AG20443 (cell line): Measurements from ENCODE around the gene CIAO3.
A peak's percentile ranks its signal among the peaks of the same experiment; 100 is the strongest.

ENCODE experiments used
- DNase-seq: peaks from one replicate; pipeline ENCODE4 v3.0.0; 2012; ENCODE audit warnings: low spot score, mixed read lengths

Gene CIAO3

DNA sequence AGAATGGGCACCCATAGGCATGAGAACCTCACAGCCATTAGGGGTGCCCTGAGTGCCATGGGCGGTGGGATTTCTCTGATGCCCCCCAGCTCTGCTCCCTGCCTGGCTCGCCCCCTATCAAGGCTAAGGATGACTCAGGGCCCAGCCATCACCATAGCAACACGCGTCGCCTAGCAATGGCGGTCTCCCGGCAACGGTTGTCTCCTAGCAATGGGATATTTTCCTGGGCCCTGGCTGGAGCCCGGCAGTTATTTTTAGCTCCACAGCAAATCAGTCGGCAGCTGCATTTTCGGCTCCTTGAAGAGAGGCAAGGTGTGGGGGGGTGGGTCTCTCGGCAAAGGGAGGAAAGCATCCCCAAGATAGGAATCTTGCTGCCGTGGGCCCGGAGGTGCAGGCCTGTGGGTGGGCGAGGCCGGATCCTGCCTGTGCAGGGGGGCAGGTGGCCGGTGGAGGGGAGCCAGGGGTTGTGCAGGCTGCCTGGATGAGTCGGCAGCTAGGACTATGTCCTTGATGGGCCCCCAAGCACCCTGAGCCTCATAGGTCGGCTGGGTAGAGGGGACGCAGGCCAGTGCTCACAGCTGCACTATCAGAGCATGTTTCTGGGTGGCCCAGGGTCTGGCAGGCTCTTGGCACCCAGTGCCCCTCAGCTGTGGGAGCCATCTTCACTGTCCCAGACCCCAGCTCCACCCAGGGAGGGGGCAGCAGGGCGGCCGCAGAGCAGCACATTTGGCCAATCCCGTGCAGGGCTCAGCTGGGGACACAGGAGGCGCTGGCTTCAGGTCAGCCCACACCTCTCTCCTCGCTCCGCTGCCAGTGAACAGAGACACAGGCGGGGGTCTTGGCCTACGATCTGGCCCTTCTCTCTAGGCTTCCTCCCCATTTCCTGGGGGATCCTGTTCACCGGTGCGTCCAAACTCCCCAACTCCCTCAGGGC lies 31.0 kb downstream of the CIAO3 start:
- peak; percentile 85 for DNase-seq

DNA sequence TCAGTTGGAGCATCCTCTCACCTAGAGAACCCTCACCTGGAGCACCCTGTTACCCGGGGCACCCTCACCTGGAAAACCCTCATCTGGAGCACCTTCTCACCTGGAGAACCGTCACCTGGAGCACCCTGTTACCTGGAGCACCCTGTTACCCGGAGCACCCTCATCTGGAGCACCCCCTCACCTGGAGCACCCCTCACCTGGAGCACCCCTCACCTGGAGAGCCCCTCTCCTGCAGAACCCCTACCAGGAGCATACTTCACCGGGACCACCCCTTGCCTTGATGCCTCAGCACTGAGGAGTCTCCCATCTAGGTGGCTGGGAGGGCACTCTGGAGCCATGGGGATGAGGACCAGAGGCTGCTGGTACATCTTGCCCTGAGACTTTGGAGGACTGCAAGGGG lies 31.8 kb downstream of the CIAO3 start:
- DNase-seq, result no peak

DNA sequence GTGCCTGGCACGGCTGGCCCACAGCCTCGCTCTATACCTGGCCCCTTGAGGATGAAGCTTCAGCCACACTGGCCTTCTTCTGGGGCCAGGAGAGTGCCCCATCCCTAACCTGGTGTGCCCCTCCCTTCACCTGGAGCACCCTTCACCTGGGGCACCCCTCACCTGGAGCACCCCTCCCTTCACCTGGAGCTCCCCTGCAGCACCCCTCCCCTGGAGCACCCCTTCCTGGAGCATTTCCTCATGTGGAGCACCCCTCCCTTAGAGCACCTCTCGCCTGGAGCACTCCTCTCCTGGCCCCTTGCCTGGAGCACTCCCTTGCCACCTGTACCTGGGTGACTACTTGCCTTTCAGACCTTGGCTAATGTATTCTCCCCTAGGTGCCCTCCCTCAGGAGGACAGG lies 32.8 kb downstream of the CIAO3 start:
- DNase-seq, result no peak

DNA sequence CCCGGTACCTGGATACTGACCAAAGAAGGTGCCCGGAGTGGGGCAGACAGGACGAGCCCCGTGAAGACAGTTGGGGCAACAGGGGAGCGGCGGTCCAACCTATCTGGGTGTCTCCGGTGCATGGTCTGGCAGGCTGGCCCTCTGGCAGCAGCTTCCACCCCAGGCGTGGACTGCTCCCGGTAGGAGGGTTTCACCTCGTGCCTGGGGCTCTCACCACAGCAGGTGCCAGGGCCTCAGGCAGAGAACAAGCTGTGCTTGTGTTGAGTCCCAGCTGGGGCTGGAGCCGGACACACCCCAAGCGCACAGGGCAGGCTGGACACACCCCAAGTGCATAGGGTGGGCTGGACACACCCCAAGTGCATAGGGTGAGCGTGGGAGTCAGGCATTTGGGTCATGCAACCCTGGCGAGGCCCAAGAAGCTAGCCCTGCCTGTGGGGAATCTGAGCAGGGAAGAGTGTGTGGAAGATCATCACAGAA lies 33.7 kb downstream of the CIAO3 start:
- DNase-seq, result no peak

DNA sequence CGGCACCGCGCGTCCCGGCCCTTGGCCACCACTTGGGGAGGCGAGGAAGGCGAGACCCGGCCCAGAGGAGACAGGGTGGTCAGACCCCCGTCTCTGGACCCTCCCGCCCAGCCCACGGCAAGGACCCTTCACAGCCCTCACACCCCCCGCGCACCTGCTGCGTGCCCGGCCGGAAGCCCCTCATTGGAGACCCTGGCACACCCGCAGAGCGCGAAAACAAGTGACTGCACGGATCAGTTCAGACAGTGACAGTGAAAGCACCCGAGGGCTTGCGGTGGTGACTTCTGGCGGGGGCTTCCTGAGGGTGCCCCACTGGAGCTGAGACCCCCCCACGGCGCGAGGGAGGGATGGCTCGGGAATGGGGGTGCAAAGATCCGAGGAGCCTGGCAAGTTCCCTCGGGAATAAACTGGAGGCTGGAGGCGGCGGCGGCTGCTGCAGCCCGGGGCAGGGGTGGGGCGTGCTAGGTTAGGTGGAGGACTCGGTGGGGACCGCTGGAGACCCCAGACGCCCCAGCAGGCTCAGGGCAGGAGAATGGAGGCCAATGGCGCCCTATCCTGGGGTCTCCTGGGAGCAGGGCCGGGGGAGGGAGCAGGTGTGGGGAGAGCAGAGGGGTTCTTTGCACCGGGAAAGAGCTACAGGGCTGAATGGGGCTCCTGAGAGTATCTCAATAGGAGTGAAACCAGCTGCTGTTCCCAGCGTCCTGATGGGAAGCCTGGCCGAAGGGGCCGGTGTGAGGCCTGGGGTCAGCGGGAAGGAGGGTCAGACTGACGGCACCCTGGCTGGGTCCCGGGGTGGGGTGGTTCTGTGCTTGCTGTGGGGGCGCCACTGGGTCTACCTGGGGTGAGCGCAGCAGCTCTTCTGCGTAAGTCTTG lies 34.4 kb downstream of the CIAO3 start:
- no peak for DNase-seq

DNA sequence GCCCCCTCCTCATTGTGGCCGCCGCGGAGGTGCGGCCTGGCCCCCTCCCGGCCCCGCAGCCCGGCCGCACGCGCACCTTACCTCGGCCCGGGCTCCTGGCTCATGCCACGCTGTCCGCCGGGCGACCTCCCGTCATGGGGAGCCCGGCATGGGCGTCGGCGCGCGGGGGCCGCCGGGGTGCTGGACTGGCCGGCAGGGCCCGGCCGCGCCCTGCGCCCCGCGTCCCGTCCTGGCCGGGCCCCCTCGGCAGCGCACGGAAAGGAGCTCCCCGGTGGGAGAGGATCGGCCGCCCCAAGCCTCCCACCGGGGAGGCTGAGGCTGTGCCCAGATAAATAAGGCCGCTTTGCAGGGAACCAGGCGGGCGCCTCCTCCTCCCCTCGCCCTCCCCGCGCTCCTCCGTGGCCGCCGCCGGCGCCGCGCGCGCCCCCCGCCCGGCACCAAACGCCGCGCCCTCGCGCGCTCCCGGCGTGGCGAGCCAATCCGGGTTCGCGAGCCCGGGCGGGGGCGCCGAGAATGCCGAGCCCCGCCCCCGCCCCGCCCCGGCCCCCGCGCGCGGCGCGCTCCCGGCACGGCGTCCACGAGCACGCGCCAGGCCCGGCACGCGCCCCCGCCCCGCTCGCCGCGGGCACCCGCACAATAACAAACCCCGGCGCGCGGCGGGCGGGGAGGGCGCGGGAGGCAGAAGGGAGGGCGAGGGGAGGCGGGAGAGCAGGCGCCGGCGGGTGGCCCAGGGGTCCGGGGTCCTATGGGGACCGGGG lies 35.2 kb downstream of the CIAO3 start, which contains the start of gene FBXL16:
Gene FBXL16 (minus strand): TSS at position 371 of the 758 bp plus-strand sequence. CDS start 8,396 bp downstream, outside the sequence.
- DNase-seq, result peak; percentile 41

DNA sequence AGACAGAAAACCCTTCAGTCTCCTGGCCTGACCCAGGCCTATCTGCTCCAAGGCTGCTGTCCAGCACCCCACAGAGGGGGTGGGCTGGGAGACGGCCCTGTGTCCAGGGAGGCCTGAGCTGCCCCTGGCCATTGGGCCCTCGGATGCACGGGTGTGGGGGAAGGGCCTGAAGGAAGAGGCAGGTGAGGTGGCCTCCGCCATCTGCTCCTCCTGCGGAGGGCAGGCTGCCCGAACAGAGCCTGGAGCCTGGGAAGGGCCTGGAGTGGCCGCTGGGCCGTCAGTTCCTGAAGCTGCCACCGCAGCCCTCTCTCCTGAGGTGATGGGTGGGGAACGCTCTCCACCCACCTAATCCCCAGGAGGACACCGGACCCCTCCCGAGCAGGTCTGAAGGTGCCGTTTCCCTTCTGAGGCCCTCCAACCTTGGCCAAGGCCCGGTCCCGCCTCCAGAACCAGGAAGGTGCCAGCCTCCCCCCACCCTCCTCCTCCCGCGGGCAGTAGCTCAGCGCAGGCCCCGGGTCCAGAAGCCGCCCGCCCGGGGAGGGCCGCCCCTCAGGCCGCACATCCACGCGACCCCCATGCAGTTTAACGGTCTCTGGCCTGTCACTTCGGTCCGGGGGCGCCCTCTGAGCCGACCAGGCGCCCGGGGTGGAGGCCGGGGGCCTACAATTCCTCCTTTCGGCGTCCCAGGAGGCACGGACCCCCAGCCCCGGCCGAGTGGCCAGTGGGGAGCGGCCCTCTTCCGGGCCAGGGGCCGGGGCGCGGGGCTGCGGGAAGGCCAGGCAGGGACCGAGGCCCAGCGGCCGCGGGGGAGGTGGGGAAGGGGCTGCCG lies 36.0 kb downstream of the CIAO3 start:
- no peak for DNase-seq

DNA sequence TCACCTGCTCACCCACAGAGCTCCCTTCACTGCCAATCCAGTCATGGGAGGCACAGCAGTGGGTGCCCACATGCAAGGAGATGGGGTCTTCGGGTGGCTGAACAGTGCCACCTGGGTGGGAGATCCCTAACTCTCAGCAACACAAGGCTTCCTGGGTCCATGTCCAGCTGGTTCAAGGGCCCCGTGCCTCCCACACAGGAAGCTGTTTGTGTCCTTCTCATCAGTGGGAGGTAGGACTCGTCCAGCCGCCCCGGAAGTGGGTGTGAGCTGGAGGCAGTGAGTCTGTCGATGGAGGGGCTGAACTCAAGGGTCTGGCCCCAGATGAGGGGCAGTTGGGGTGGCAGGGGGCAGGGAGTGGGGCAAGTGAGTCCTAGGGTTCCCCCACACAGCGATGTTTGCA lies 36.8 kb downstream of the CIAO3 start:
- no peak for DNase-seq

GRCh38 chr16:703406-703805 lies 37.4 kb downstream of the CIAO3 start:
- no peak for DNase-seq

DNA sequence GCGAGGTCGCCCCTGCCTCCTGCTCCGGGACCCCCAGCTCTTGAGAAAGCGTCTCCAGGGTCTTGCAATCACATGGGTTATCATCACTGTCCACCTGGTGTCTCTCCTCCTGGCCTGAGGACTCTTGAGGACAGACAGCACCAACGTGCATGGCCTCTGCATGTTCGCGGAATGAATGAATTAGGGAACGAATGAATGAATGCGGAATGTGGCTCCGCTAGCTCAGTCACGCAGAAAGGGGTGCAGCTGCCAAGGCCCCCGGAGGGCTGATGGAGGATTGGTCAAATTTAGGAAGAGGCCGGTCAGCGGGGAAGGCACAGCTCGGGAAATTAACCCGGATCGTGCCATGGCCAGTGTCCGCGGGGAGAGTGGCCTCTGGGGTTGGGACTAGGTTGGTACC lies 38.5 kb downstream of the CIAO3 start:
- no peak for DNase-seq

GRCh38 chr16:700684-701584 lies 39.9 kb downstream of the CIAO3 start:
- DNase-seq, result peak; percentile 71

DNA sequence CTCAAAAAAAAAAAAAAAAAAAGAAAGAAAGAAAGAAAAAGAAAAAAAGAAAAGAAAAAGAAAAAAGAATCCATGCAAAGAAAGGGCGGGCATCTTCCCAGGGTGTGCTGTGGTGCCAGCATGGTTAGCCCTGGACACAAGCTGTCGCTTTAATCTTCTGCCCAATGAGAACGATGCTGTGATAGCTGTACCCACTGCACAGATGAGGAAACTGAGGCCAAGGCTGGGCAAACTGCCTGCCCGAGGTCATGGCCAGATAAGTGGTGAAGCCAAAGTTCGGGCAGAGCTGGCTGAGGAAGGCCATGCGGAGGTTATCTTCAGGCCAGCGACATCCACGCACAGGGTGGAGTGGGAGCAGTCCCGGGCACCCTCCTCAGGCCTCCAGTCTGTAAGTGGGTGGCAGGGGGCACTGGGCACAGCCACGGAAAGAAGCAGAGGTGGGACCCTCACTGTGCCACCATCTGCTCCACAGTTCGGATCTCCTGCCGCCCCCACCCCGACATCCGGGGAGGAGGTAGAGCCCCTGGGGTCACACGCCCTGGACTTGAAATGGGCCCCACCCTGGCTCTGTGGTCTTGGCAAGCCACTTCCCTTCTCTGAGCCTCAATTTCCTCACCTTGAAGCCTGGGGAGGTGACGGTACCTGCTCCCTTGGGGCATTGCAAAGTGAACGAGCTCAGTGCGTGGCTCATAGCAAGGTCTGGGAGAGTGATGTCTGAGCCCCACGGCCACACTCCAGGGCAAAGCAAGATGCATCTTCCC lies 41.7 kb downstream of the CIAO3 start:
- no peak for DNase-seq

DNA sequence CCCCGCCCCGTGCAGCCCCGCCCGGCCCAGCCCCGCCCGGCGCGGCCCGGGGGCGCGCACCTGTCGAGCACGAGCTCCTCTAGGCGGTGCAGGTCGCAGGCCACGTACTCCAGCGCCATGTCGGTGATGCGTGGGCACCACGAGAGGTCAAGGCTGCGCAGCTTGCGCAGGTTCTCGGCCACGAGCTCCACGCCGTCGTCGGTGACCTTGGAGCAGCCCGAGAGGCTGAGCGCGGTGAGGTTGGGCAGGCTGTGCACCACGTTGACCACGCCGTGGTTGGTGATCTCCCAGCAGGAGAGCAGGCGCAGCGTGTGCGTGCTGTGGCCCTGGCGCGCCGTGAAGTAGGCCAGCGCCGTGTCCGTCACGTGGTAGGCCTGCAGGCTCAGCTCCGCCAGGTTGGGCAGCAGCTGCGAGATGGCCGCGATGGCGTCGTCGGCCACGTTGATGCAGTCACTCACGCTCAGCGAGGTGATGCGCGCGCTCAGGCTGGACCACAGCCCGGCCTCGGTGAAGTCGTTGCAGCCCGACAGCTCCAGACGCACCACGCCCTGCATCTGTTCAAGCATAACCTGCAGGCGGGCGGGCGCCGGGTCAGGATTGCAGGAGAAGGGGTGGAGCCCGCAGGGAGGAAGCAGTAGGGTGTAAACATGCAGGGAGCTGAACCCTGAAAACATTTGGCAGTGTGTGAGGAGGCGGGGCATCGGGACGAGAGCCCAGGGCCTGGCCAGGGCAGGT lies 45.3 kb downstream of the CIAO3 start:
- DNase-seq, result peak; percentile 32

DNA sequence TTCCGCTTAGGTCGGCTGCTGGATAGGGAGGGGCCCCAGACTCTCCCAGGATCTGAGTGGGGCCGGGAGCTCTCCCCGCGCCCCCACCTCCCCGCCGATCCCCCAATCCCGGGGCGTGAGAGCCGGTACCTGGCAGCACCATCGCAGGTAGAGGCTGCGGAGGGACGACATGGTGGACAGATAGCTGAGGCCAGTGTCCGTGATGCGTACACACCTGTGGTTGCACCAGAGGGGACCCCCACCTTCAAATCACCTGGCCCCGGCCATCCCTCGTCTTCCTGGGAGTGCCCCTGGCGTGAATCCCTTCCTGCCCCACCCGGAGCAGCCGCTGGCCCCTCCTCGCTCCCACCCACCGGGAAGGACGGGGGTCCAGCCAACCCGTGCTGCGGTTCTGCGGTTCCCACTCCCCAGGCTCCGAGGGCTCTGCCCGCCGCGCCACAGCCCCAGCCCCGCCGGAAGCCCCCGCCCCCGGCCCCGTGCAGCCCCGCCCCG lies 45.9 kb downstream of the CIAO3 start:
- no peak for DNase-seq

DNA sequence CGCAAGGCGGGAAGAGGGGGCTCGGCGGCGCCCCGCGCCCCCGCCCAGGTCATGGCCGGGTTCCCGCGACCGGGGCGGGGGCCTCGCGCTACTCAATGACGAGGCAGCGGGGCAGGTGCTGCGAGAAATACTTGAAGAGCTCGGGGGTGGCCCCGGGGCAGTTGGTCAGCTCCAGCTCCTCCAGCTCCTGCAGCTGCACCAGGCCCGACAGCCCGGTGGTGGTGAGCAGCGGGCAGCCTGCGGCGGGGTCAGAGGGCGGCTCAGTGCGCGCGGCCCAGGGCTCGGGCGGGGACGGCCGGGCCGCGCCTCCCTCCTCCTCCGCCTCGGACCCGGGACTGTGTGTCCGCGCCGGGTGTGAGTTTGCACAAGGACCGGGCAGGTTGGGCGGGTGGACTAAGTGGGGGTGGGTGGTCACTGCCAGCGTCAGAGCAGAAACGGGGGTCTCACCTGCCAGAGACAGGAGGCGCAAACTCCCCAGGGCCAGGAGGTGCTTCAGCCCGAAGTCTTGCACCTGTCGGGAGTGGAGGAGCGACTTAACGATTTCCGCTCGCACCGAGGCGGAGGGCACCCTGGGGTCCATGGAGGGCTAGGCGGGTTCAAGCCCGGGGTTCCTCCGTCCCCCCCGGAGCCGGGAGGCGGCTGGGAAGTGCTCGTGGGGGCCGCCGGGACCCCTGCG lies 46.5 kb downstream of the CIAO3 start:
- DNase-seq, result no peak

DNA sequence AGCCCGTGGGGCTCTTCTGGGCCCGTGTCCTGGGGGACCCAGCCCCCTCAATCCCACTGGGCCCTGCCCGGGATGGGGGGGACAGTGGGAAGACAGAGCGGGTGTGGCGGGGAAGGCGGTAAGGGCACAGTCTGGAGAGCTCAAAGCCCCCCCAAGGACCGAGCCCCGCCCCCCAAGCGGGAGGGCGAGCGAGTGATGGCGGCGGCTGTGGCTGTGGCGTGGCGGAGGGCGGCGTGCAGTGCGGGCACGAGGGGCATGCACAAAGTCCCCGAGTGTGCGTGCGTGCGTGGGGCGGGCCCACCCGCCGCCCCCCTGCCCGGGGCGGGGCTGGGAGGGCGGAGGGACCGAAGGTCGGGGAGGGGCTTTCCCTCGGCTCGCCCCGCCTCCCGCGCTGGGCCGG lies 47.0 kb downstream of the CIAO3 start:
- DNase-seq, result no peak

DNA sequence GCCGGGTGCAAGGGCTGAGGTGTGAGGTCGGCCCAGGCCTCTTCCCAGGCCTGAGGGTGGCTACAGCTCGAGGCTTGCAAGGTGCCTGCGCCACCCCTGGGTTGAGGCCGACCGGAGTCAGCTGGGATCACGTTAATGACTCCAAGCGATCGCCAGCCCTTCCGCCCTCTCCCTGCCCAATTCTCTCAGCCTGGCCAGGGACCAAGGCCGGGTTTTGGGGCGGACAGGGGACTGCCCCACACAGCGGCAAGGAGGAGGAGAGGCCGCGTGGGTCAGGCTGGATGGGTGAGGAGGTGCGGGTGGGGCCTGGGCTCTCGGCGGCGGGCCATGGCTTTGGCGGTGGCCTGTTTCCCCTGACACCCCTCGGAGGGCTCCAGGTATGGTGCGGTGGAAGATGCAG lies 47.4 kb downstream of the CIAO3 start:
- DNase-seq, result no peak
